BE2C (cell line): ENCODE measurements around the gene MLIP.

Experiments used
- DNase-seq: peaks from one replicate; pipeline ENCODE4 v3.0.0-alpha.2; 2020
- H3K27me3 ChIP-seq: fragments of 250-450 bp; sonication (Bioruptor Pico); 2 replicates; pipeline ENCODE4 v1.5.1; 2020; ENCODE audit warnings: mild to moderate bottlenecking
- H3K36me3 ChIP-seq: fragments of 250-450 bp; sonication (Bioruptor Pico); 2 replicates; pipeline ENCODE4 v1.5.1; 2020; ENCODE audit warnings: mild to moderate bottlenecking
- H3K4me1 ChIP-seq: fragments of 250-450 bp; sonication (Bioruptor Pico); 2 replicates; pipeline ENCODE4 v1.5.1; 2020
- H3K4me3 ChIP-seq: 2 replicates; pipeline ENCODE4 v1.5.1; 2011; ENCODE audit warnings: low read depth, low read length
- H3K9me3 ChIP-seq: fragments of 250-450 bp; sonication (Bioruptor Pico); 2 replicates; pipeline ENCODE4 v1.5.1; 2020
- CTCF ChIP-seq: IDR thresholded peaks from 2 replicates; pipeline ENCODE4 v1.5.1; 2012; ENCODE audit warnings: mild to moderate bottlenecking, low read depth, low read length

Gene MLIP

GRCh38 chr6:54284161-54284860, 173.1 kb downstream of the MLIP start:
- H3K27me3 ChIP-seq, result no peaks in the 10 kb centered on the region
- no peak for DNase-seq
- no peaks in the 10 kb centered on the region for H3K4me1 ChIP-seq
- no peak overlapping the region for H3K4me3 ChIP-seq
- no peaks in the 10 kb centered on the region for H3K36me3 ChIP-seq
- no peaks in the 10 kb centered on the region for H3K9me3 ChIP-seq
- no peak for TF ChIP-seq CTCF

- H3K4me3 ChIP-seq, result no peak overlapping the region
- H3K9me3 ChIP-seq, result no peaks in the 10 kb centered on the region
- no peaks in the 10 kb centered on the region for H3K4me1 ChIP-seq
- no peaks in the 10 kb centered on the region for H3K36me3 ChIP-seq
- no peak for TF ChIP-seq CTCF
- no peak for DNase-seq
- no peaks in the 10 kb centered on the region for H3K27me3 ChIP-seq
Measured at GRCh38 chr6:54285595-54285994, 174.4 kb downstream of the MLIP start.

GRCh38 chr6:54286141-54286540, 174.9 kb downstream of the MLIP start:
- H3K36me3 ChIP-seq, result no peaks in the 10 kb centered on the region
- DNase-seq, result no peak
- no peaks in the 10 kb centered on the region for H3K4me1 ChIP-seq
- H3K9me3 ChIP-seq, result no peaks in the 10 kb centered on the region
- no peak for TF ChIP-seq CTCF
- H3K4me3 ChIP-seq, result no peak overlapping the region
- no peaks in the 10 kb centered on the region for H3K27me3 ChIP-seq

- no peak for TF ChIP-seq CTCF
- no peaks in the 10 kb centered on the region for H3K9me3 ChIP-seq
- no peak for DNase-seq
Measured at GRCh38 chr6:54288474-54288873, 177.2 kb downstream of the MLIP start.

GRCh38 chr6:54289426-54289825, 178.2 kb downstream of the MLIP start:
- Histone ChIP-seq H3K27me3 (no peaks in the 10 kb centered on the region), H3K4me3 (no peak overlapping the region), H3K4me1 (no peaks in the 10 kb centered on the region), H3K9me3 (no peaks in the 10 kb centered on the region), H3K36me3 (no peaks in the 10 kb centered on the region)
- no peak for DNase-seq
- no peak for TF ChIP-seq CTCF

More at GRCh38 chr6:54288474-54288873, 177.2 kb downstream of the MLIP start:
- Histone ChIP-seq H3K36me3 (no peaks in the 10 kb centered on the region), H3K4me1 (no peaks in the 10 kb centered on the region), H3K4me3 (no peak overlapping the region), H3K27me3 (no peaks in the 10 kb centered on the region)

GRCh38 chr6:54291146-54291545, 179.9 kb downstream of the MLIP start:
- Histone ChIP-seq H3K27me3 (no peaks in the 10 kb centered on the region), H3K4me3 (no peak overlapping the region), H3K9me3 (no peaks in the 10 kb centered on the region), H3K36me3 (no peaks in the 10 kb centered on the region), H3K4me1 (no peaks in the 10 kb centered on the region)
- DNase-seq, result no peak
- no peak for TF ChIP-seq CTCF
